HG03342 (cell line): ENCODE results near the gene TMEM182.

Experiments
- ATAC-seq: cut with Tn5 transposase; IDR thresholded peaks from one replicate; pipeline ENCODE4 v1.9.1; 2021; ENCODE audit warnings: mild to moderate bottlenecking, moderate library complexity; ENCODE audit not compliant: unreplicated experiment

Gene TMEM182

DNA sequence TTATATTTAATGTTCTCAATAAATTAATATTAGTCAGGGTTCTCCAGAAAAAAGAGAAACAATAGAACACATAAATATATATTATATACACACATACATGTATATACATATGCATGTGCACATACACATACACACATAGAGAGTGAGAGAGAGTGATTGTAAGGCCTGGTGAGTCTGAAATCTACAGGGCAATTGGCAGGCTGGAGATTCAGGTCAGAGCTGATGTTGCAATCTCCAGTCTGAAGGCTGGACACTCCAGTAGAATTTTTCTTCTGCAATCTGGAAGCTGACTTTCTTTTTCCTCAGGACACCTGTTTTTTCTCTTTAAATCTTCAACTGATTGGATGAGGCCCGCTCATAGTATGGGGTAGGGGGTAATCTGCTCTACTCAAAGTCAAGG lies 3.2 kb downstream of the TMEM182 start:
- ATAC-seq: no peak

DNA sequence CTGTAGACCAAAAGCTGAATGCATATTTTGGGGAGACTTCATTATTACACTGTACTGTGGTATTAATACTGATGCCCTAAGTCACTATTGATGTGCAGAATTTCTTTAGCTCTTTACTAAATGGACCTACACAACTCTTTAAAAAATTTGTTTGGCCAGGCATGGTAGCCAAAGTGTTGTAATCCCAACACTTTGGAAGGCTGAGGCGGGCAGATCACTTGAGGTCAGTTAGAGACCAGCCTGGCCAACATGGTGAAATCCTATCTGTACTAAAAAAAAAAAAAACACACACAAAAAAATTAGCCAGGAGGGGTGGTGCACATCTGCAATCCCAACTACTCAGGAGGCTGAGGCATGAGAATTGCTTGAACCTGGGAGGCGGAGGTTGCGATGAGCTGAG lies 6.4 kb downstream of the TMEM182 start:
- no peak for ATAC-seq

DNA sequence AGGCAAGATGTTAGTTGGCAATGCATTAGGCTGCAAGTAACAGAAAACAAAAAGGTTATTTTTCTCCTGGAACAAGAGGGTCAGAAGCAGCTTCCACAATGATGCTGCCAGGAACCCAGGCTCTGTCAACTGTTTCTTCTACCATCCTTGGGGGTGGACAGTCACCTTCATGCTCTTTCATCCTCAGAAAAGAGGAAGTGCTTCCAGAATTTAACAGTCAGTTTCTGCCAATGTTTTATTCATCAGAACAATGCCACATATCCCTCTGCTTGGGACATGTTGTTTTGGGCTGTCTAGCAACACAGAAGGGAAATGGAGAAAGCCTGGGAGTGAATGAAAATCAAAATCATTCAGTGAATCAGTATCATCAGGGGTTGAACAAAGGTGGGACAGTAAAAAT lies 7.1 kb downstream of the TMEM182 start:
- ATAC-seq: no peak

DNA sequence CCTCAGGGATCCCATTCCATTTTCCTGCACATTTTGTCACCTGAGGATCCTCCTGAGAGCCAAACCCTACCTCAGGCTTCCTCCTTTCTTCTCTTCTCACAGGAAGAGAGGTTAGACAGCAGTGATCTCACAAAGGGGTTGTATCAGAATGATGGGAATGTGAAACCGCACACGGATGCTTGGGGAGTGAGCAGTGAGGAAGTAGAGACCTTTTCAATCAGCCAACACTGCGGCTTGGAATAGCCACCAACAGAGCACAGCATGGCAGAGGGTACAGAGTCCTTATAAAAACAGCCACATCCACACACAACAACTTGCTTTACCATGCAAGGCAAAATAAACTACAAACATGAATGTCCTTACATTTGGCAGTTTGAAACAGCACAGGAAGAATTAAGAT lies 8.7 kb downstream of the TMEM182 start:
- ATAC-seq: no peak

DNA sequence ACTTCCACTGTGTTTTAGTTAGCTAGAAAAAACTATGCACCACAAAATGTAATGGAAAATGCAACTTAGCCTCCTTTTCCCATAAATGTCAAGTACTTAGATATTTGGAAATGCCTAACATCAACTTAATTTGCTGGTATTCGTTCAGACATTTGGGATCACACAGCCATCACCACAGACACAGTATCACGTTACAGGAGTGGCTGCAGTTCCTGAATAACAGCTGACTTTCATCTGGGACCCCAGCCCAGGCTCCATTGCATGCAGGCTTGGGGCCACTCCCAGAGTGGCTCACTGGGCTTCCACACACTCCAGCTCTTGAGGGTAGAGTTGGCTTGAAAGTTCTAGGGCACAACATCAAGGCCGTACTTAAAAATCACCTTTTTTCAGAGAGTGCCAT lies 9.3 kb downstream of the TMEM182 start:
- no peak for ATAC-seq

DNA sequence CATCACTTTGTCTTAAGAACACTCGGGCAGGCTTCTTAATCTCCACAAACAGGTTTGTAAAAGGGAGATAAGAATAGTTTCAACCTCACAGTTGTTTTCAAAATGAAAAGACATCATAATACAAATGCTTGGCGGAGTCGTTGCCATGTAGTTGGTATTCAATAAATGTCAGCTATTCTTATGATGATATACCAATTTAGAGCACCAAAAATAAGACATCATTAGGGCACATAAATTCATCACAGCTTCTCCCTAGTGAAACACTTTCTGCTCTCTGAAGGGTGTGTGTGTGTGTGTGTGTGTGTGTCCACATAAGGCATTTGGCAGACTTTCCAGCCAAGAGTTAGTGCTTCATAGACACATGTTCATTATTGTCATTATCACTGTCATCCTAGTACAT lies 10.8 kb downstream of the TMEM182 start:
- ATAC-seq: no peak

DNA sequence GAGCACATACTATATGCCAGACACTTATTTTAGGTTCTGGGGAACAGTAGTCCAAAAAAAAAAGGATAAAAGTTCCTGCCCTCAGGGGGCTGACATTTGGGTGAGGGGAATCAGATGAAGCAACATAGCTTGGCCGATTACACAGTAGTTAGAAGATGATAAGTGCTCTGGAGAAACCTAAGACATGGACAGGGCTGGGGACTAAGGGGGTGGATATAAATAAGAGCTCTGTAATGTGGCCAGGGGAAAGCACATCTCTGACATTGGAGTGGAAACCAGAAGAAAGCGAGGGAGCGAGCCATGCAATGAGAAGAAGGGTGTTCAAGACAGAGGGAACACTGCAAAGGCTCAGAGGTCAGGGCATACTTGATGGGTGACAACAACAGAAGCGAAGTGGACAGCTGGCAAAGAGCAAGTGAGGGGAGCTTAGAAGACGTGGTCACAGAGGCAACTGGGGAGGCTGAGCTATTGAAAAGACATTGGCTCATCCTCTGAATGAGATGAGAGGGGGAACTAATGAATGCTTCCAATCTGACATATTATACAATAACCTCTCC lies 11.4 kb downstream of the TMEM182 start:
- no peak for ATAC-seq

DNA sequence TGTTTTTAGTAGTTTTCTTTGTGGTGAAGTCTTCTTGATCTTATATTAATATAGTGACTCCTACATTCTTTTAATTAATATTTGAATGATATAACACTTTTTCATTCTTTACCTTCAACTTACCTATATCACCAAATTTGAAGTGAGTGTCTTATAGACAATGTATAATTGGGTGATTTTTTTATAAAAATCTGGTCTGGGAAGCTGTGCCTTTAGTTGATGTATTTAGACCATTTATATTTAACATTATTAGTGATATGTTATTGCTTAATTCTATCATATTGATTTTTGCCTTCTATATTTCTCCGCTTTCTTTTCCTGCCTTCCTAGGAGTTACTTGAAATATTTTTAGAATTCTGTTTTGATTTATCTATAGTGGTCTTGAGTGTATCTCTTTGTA lies 16.4 kb downstream of the TMEM182 start:
- ATAC-seq: no peak

DNA sequence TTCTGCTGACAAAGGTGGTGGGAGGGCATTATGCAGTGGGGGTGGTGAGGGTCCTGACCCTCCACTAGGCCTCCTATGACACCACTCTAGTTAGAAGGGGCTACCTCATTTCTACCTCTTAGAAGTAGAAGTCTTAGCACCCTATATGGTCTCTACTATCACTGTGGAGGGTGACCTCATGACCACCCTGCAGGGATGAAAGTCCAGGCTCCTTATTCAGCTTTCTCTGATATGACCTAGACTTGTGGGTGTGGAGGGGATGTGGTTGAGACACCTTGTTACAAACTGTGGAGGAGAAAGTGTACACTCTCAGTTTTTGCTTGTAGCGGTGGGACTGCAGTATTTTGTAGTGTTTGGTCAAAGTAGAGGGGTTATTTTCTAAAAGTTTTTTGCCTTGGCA lies 18.6 kb downstream of the TMEM182 start:
- no peak for ATAC-seq

DNA sequence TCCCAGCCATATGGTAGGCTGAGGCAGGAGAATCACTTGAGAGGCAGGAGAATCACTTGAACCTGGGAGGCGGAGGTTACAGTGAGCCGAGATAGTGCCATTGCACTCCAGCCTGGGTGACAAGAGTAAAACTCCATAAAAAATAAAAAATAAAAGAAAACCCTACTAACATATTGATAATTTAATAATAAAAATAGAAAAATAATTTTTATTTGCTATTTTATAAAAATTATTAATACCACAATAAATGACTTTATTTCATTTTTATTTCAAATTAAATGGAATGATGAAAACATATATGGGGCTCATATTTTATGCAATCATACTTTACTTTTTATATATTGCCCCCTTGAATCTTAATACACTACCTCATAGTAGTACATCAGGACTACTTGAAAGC lies 20.4 kb downstream of the TMEM182 start:
- no peak for ATAC-seq

DNA sequence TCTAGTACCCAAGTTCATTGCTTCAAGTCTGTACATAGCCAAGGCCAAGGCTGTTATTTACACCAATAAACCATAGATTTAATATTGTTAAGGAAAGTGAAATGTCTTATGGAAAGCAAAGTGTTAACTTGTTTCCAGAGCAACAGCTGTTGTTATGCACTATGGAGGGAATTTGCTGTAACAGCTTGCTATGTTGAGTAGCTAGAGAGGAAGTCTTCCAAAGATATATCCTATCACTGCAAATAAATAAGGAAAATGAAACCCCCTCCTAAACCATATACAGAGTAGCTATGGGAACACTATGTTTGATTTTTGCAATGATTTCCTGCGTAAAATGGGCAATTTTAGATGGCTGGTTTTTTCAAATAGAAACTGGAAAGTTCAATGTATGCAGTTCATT lies 21.1 kb downstream of the TMEM182 start:
- ATAC-seq: no peak

DNA sequence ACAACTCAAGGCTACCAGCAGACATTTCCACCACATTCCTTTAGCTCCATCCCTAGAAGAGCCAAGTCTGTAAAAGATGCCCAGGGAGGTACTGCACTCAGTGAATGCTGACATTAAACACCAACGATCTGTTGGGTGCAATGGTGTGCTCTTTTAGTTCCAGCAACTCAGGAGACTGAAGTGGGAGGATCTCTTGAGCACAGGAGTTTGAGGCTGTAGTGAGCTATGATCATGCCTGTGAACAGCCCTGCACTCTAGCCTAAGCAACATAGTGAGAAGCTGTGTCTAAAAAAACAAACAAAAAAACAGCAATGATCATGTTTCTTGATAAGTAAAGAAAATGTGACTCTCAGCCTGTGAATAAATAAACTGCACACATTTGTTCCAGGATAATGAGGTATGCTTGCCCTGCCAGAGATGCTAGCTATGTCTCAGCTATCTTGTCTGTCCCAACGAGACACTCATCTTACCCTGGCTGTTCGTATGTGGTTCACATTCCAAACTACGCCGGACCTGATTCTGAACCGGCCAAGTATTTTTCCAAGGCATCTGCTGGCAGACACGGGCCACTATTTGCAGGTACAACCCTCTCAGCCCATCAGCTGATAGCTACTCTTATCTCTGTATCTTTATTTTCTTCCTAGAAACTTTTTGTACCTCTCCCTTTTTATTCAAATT lies 21.8 kb downstream of the TMEM182 start:
- ATAC-seq: no peak

DNA sequence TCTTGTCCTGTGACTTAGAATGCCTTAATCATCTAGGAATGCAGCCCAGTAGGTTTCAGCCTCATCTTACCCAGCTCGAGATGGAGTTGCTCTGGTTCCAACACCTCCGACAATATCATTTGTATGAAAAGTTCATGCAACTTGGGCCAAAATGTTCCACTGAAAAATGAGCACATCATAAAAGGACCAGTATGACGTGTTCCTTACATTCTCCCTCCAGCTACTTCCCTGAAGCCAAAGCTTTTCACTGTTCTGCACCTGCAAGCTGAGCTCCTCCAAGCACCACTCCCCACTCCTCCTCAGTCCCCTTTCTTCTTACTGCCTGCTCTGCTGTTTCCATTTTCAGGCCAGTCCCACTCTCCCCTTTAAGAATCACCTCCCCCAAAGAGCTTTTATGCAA lies 23.1 kb downstream of the TMEM182 start:
- no peak for ATAC-seq

DNA sequence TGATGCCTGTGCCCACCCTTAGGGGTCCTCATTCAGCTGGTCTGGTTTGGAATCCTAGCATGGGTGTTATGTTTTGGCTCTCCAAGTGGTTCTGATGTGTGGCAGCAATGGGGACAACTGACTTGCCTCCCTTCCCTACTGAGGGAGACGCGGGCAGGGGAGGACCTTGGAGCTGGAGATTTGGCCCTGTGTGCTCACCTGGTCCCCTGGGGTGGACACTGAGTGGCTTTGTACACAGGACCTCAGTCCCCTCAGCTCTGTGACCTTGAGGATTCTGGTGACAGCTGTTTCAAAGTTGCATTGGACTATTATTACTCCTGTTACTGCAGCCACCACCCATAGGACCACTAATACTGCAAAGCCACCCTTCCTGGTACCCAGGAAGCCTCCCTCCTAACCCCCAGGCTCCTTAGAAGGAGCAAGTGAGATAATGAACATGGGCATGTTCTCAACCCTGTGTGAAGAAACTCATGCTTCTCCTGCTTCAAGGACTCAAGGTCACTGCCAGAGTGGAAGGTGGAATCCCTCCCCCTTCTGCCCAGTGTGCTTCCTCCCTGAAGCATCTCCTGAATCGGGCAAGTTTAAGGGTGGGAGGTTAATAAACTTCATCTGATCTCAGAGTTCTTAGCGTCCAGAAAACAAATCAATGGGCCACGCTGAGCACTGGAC lies 26.5 kb downstream of the TMEM182 start:
- ATAC-seq: no peak

DNA sequence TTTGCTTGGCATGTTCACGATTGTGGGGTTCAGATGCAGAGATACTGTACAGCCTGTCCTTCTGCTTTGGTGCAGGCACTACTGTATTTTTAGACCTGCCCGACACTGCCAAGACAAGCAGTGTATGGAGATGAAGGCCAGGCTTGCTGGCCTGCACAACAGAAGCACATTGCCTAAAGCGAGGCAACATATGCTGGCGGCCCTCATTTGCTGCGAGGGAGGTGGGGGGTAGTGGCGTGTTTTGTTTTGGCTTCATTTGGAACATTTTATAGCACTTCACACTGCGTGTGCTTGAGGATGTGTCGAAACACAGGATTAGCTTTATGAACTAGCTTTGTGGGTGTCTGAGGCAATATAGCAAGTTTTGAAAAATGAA lies 27.0 kb downstream of the TMEM182 start:
- no peak for ATAC-seq

DNA sequence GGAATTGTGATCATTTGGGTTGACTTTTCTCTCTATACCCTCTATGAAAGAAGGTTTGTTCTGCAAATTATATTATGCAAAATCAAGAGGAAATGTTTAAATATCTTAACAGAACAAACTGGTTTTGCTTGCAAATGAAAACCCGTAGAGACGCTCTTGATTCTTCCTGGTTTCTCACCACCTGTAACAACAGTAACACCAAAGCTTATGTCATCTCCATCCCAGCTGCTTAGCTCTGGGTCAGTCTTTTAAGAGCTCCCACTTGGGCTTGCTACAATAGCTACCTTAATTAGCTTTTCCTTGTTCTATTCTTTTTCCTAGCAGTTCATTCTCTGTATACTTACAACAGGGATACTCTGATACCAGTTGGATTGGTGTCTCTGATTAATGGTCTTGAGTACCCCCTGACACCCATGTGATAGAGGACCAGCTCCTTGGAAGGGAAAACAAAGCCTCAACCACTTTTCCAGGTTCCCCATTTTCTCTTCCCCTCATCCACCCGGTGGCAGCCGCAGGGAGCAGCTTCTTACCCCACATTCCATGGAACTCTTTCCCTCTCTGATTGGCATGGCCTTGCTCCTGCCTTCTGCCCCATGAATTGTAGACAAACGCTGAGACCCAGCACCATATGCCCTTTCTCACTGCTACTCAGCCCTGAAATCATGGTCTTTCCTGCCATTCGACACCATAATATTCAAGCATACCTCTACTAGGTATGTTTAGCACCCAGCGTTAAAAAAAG lies 27.7 kb downstream of the TMEM182 start:
- ATAC-seq: no peak

DNA sequence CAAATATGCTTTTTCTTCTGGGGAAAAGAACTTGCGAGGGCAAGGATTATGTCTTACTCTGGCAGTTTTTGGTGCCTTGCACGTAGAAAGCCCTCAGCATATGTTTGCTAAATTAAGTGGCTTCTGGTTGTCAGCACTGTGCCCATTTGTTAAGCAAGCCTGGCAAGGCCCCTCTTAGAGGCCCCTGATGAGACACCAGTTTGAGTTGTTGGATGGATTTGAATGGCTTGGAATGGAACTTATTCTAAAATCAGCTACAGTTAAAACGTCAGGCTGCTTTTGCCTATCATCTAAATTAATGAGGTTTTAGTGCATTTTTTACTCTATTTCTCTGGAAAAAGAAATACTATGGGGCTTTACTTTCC lies 28.2 kb downstream of the TMEM182 start:
- ATAC-seq: no peak

DNA sequence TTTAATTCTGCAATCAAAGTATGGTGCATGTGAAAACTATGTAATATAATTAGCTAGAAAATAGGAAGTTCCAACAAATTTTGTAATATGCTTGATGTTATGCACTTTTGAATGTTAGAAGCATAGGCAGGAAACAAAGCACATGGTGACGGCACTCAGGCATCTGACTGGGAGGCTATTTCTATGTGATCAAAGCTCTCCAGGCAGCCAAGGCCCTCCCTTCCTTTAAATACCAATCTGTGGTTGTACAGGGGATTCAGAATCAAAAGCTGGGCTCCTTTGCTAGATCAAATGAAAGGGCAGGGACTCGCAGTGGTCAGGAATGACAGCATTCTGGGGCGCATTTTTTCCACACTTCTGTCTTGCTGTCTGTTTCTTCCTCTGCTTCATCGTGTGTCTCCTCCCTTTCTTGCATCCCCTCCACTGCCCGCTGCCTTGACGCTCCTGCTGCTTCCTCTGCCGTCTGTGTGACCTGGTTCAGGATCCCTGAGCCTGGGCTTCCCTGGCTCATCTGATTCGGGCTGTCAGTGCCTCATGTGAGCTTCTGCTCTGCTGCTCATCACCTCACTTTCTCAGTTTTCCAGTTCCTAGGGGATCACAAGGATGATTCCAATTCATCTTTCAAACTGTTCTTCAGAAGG lies 30.9 kb downstream of the TMEM182 start:
- ATAC-seq: no peak

DNA sequence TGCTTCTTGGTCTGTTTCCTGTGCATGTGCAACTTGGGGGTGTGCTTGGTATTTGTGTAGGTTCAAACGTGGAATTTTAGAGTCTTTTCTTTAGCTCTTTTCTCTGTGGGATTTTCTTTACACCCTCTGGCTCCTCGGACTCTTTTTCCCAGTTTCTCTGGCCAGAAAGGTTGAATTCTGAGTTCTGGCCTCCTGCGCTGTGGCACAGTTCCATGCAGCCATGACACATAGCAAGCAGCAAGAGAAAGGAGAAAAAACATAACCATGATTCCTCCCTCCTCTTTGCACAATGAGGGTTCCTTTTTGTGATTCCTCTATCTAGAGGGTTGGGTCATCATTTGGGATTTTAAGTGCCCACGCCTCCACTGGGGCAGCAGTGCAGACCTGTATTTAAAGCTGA lies 33.8 kb downstream of the TMEM182 start:
- no peak for ATAC-seq

DNA sequence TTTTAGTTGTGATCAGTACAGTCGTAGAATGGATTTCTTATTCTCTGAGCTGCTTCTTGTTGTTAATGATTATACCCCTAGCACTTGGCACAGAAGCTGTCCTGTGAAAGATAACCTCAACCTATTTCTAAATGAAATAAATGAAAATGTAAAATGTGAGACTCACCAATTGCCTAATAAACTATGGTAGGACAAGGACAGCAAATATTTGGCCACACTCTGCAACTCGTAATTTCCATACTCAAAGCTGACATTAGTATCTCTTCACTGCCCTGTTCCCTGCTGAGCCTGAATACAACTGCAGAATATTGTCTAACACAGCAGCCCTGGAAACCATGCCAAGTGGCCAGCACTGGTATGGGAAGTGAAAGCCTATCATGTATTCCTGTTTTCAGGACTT lies 34.5 kb downstream of the TMEM182 start:
- ATAC-seq: no peak

DNA sequence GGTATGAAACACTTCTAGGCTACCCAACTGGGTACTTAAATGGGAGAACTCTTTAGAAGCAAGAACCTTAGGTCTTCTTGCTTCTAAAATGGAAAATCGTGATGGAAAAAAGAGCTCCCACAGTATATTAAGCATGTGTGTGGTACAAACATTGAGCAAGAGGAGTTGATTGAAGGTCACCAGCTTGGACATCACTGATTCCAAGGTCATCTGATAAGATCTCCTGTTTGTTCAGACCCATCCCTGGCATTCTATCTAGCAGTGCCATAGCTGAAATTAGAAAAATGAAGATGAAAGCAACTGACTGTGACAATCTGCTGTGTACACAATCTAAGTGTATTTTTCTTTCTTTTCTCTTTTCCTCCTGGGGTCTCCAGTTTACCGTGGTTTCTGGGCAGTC lies 35.7 kb downstream of the TMEM182 start:
- ATAC-seq: no peak

DNA sequence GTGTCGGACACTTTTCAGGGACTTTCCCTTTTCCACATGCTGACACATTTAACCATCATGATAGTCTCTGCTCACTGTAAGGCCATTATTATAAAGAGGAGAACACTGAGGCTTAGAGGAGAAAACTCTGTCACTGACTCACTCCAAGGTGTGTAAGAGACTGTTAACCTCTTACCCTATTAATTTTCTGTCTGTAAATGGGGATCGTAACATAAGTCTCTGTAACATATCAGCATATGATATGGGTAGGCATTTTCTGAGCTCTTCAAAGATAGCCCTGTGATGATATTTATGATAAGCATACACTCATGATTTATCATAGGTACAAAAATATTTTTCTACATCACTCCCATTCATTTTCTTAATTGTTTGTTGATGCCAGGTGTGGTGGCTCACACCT lies 36.4 kb downstream of the TMEM182 start:
- no peak for ATAC-seq
